ENCODE results near the gene LDHAL6A. TPM values are rescaled to one million over a fixed set of nuclear protein-coding genes. Genes with fewer than 3 reads are reported as not detected.
"Not testable (repeated sequence)": the region's sequence is repeated elsewhere in the genome, so short reads cannot be mapped to it uniquely, and the experiment has no call there.

LDHAL6A gene
- not detected for total RNA-seq

GRCh38 chr11:18455686-18456372 is at the start of gene LDHAL6A:
TSS of gene LDHAL6A (plus strand) at chr11:18455856. CDS start at chr11:18456681, 825 bp downstream.
- TF ChIP-seq CTCF (IDR thresholded peaks at IDR 0.05), result no peak
- DNase-seq (ENCODE audit: low spot score) (no peak), ATAC-seq (ENCODE audit: low FRiP score) (no peak)

GRCh38 chr11:18407400-18407799 is 48.3 kb upstream of the LDHAL6A start:
- not testable (repeated sequence) for DNase-seq (ENCODE audit: low spot score)
- ATAC-seq (ENCODE audit: low FRiP score), result peak; percentile 28

GRCh38 chr11:18408558-18409291 is 46.9 kb upstream of the LDHAL6A start:
- TF ChIP-seq CTCF (IDR thresholded peaks at IDR 0.05), result no peak
- no peak for ATAC-seq (ENCODE audit: low FRiP score)

GRCh38 chr11:18416459-18416858 is 39.2 kb upstream of the LDHAL6A start:
- no peak for DNase-seq (ENCODE audit: low spot score)
- no peak for ATAC-seq (ENCODE audit: low FRiP score)
- TF ChIP-seq CTCF (IDR thresholded peaks at IDR 0.05), result no peak

More at GRCh38 chr11:18408558-18409291, 46.9 kb upstream of the LDHAL6A start:
- no peak for DNase-seq (ENCODE audit: low spot score)

- DNase-seq (ENCODE audit: low spot score), result no peak
- TF ChIP-seq CTCF (IDR thresholded peaks at IDR 0.05), result no peak
- ATAC-seq (ENCODE audit: low FRiP score), result no peak
These were observed 36.6 kb upstream of the LDHAL6A start for GRCh38 chr11:18419040-18419439.

- DNase-seq (ENCODE audit: low spot score) (no peak), ATAC-seq (ENCODE audit: low FRiP score) (no peak)
- TF ChIP-seq CTCF (IDR thresholded peaks at IDR 0.05), result no peak
These were observed 35.6 kb upstream of the LDHAL6A start for GRCh38 chr11:18420067-18420466.

GRCh38 chr11:18427240-18427639 is 28.4 kb upstream of the LDHAL6A start:
- no peak for ATAC-seq (ENCODE audit: low FRiP score)
- DNase-seq (ENCODE audit: low spot score), result no peak
- no peak for TF ChIP-seq CTCF (IDR thresholded peaks at IDR 0.05)

All from omental fat pad (tissue), 4 donors.